Fibroblast of lung (primary cell): ENCODE results near the gene AWAT2.

ENCODE experiments used
- CTCF ChIP-seq, 2 donors: IDR thresholded peaks in 1 of 2; conservative IDR thresholded peaks in 1 of 2; 1 replicate in 1 of 2; 2 replicates in 1 of 2; pipeline ENCODE4 v1.5.1; 2011 to 2012; ENCODE audit warnings: low read length in 2 of 2, control low read depth in 1 of 2, inconsistent platforms in 1 of 2, low read depth in 1 of 2, mild to moderate bottlenecking in 1 of 2
- EZH2 ChIP-seq: IDR thresholded peaks from 2 replicates; pipeline ENCODE4 v1.5.1; 2012; ENCODE audit warnings: low read length, control low read depth, mild to moderate bottlenecking; ENCODE audit errors: missing control alignments

- TF ChIP-seq CTCF (conservative IDR thresholded peaks at IDR 0.05 in 1 of 2, IDR thresholded peaks at IDR 0.05 in 1 of 2; ENCODE audit: low read depth in 1 of 2, low read length in 2 of 2) (no peak), EZH2 (no peak)
Observed at GRCh38 chrX:70079297-70079696, 29.6 kb upstream of the AWAT2 start.
